Stomach smooth muscle (tissue), 2 donors: ENCODE results near the gene PI4KA.

ENCODE experiments used
- H3K27ac ChIP-seq: one replicate; pipeline ENCODE4 v1.7.0; 2013; ENCODE audit warnings: mild to moderate bottlenecking, low read length, inconsistent platforms
- H3K27me3 ChIP-seq, 2 donors: one replicate each; pipeline ENCODE4 v1.7.0; 2013; ENCODE audit warnings: low read length in 2 of 2; ENCODE audit not compliant: insufficient read depth in 2 of 2, control insufficient read depth in 1 of 2
- H3K36me3 ChIP-seq, 2 donors: one replicate each; pipeline ENCODE4 v1.7.0; 2013; ENCODE audit warnings: low read length in 2 of 2; ENCODE audit not compliant: control insufficient read depth in 2 of 2, insufficient read depth in 2 of 2
- H3K4me1 ChIP-seq: one replicate; pipeline ENCODE4 v1.7.0; 2013; ENCODE audit warnings: low read length; ENCODE audit not compliant: control insufficient read depth, insufficient read depth
- H3K4me3 ChIP-seq, 2 donors: one replicate each; pipeline ENCODE4 v1.7.0; 2013; ENCODE audit warnings: low read length in 2 of 2
- H3K9ac ChIP-seq, 2 donors: one replicate each; pipeline ENCODE4 v1.7.0; 2013; ENCODE audit warnings: low read length in 2 of 2, mild to moderate bottlenecking in 1 of 2
- H3K9me3 ChIP-seq, 2 donors: one replicate each; pipeline ENCODE4 v1.7.0; 2013; ENCODE audit warnings: low read length in 2 of 2; ENCODE audit not compliant: control insufficient read depth in 2 of 2
- donor health status: healthy.
- donor health status: Pancreatic carcinoma.

PI4KA gene

DNA sequence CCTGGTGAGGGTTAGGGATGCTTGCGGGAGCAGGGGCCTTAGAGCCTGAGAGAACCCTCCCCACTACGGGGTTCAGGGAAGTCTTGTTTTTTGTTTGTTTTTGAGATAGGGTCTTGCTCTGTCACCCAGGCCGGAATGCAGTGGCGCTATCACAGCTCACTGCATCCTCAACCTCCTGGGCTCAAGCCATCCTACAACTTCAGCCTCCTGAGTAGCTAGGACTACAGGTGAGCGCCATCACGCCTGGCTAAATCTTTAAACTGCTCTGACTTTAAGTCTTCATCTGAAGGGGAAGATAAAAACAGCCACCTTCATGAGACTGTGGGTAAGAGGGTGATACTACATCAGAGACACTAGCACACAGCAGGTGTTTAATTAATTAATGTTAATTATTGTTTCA, 56.2 kb downstream of the PI4KA start:
- Histone ChIP-seq H3K9me3 (no peaks in the 10 kb centered on the region), H3K9ac (no peak overlapping the region), H3K4me3 (no peak overlapping the region), H3K27ac (no peak overlapping the region), H3K27me3 (no peaks in the 10 kb centered on the region), H3K36me3 (peaks cover 66 to 74% of the 10 kb centered on the region in 2 donors), H3K4me1 (no peaks in the 10 kb centered on the region)

DNA sequence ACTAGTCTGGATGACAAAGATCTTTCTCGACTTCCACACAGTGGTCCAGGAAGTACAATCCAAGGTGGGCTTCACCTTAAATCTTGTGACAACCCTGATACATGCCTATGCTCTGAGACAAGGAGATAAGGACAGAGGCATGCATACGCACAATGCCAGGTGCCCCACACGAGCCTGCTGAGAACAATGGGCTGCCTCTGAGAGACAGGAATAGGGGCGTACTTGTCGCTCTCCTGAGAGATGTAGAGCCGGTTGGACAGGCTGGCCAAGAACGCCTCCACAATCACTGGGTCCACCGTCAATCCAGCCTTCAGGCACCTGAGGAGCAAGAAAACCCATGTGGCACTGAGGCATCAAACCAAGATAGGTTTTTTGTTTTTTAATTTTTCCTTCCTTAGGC, 59.2 kb downstream of the PI4KA start:
- Histone ChIP-seq H3K9ac (no peak overlapping the region), H3K4me1 (no peaks in the 10 kb centered on the region), H3K4me3 (no peak overlapping the region), H3K9me3 (no peaks in the 10 kb centered on the region), H3K36me3 (peaks cover 74 to 79% of the 10 kb centered on the region in 2 donors), H3K27ac (no peak overlapping the region), H3K27me3 (no peaks in the 10 kb centered on the region)

DNA sequence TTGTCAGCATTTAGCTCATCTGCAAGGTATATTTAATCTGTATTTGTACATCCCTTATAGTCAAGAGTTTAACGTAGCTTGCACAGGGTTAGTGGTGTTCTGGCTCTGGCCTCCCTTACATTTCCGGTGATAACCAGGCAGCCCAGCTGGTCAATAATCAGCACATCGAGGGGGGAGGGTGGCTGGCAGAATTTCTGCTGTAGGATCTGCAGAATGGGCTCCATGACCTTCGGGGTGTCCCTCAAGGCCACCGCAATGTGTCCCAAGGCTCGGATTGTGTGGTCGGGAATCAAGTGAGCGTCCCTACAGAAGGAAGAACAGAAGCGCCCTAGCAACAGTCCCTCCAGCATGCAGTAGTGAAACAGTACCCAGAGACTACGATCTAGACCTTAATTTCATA, 59.6 kb downstream of the PI4KA start:
- Histone ChIP-seq H3K4me3 (no peak overlapping the region), H3K36me3 (peaks cover 69 to 78% of the 10 kb centered on the region in 2 donors), H3K27me3 (no peaks in the 10 kb centered on the region), H3K4me1 (no peaks in the 10 kb centered on the region), H3K9me3 (no peaks in the 10 kb centered on the region), H3K9ac (no peak overlapping the region), H3K27ac (no peak overlapping the region)

DNA sequence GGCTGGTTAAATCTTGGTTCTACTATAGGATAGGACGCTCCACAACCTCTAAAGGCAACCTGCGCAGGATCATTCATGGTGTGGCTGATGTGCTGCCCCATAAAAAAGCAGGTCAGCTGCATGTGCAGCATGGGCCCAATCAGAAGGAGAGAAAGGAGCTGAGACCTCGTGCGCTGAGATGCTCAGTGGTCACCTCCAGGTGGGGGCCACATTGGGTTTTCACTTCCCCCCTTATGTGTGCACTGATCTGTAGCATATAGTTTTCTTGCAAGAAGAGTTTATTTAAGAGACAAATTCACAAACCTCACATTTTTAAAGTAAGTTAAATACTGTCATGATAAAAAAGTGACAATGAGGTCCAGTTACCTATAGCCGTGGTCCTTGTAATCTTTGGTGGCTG, 60.4 kb downstream of the PI4KA start:
- H3K9ac ChIP-seq = no peak overlapping the region
- H3K36me3 ChIP-seq = peaks cover 67 to 71% of the 10 kb centered on the region in 2 donors

DNA sequence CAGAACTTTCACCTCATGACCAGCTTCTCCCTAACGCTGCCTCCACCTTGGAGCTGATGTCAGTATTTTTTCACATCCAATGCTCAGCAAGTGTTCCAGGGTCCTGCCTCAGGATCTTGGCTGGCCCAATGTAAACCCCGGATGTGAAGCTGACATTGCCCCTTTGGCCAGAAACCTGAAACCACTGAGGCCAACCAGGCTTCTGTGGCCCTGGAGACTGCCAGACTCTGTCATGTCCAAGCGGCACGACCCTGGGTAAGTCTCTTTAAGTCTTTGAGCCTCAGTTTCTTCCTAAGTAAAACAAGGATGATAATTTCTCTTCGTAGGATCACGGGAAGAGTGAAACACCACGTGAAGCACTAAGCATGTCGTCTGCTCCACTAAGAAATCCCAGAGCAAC, 61.9 kb downstream of the PI4KA start:
- no peaks in the 10 kb centered on the region for H3K9me3 ChIP-seq
- no peak overlapping the region for H3K27ac ChIP-seq
- H3K4me3 ChIP-seq = no peak overlapping the region
- peaks cover 61 to 68% of the 10 kb centered on the region in 2 donors for H3K36me3 ChIP-seq
- H3K9ac ChIP-seq = no peak overlapping the region
- H3K4me1 ChIP-seq = no peaks in the 10 kb centered on the region
- no peaks in the 10 kb centered on the region for H3K27me3 ChIP-seq

More for the DNA sequence above, 60.4 kb downstream of the PI4KA start:
- H3K9me3 ChIP-seq = no peaks in the 10 kb centered on the region
- H3K4me3 ChIP-seq = no peak overlapping the region
- H3K27me3 ChIP-seq = no peaks in the 10 kb centered on the region
- no peaks in the 10 kb centered on the region for H3K4me1 ChIP-seq
- no peak overlapping the region for H3K27ac ChIP-seq

GRCh38 chr22:20794650-20795413, 63.8 kb downstream of the PI4KA start:
- Histone ChIP-seq H3K4me1 (no peaks in the 10 kb centered on the region), H3K36me3 (peaks cover 58 to 65% of the 10 kb centered on the region in 2 donors), H3K9me3 (no peaks in the 10 kb centered on the region), H3K4me3 (no peak overlapping the region), H3K9ac (no peak overlapping the region), H3K27me3 (no peaks in the 10 kb centered on the region), H3K27ac (no peak overlapping the region)

DNA sequence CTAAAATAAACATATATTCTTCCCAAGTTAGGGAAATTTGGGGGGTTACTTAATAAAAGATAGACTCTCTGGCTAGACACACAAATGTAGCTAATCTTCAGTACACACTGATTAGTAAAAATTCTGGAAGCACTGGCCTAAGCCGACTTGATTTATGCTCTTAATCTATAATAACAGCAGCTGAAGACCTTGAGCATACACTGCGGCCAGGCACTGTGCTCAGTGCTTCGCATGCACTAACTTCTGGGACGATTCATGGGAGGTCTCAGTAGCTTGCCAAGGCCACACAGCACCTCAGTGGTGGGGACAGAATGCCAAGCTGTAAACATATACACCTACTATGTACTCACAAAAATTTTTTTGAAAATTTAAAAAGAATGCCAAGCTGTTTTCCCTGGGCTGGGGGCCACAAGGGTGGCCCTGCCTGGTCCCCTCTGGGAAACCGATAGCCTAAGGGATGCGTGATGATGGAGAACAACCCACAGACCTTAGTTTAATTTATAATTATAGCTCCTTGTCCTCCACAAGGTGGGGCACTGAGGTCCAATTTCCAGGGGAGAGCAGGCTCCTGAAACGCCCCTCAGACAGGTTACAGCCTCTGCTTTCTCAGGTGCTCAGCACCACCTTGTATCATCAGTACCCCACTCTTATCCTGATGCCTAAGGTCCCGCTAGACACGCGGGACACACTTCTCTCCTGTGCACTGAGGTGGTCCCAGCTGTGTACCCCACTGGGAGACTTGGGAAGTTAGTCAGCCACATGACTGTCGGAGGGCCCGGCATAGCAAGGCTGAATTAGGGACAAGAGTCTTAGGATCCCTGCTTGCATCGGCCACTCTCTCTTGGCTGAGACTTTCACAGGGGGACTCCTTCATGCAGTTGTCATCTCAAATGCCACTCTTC, 64.6 kb downstream of the PI4KA start:
- Histone ChIP-seq H3K9me3 (no peaks in the 10 kb centered on the region), H3K27ac (no peak overlapping the region), H3K9ac (no peak overlapping the region), H3K36me3 (peaks cover 52 to 59% of the 10 kb centered on the region in 2 donors), H3K4me1 (no peaks in the 10 kb centered on the region), H3K4me3 (no peak overlapping the region), H3K27me3 (no peaks in the 10 kb centered on the region)

DNA sequence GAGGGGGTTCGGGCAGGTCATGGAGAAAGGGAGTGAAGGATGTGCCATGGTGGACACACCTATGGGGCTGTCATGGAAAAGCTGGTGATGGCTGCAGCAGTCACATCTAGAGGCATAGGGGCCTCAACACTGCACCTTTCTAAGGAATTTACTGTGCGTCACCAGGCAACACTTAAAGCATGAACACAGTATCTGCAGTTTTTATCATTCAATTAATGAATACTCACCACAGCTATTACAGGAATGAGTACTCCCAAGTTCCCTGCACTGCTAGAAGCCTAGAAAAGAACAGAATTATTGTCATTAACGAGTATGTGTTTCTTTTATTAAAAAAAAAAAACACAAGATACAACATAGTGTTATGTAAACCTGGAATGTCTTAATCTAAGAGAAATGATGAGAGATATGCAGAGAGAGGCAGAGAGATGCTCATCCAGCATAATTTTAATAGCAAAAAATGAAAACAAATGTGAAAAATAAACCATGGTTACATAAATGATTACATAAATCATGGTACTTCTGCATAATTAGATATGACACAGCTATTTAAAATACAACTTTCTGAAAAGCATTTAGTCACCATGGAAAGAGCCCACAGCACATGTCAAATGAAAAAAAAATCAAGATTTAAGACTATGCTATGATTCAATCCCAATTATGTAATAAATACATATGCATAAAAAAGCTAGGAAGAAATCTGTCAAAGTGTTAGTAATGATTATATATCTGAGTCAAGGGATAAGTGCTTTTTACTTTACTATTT, 65.5 kb downstream of the PI4KA start:
- peaks cover 45 to 57% of the 10 kb centered on the region in 2 donors for H3K36me3 ChIP-seq
- H3K4me1 ChIP-seq = no peaks in the 10 kb centered on the region
- no peak overlapping the region for H3K4me3 ChIP-seq
- no peaks in the 10 kb centered on the region for H3K9me3 ChIP-seq
- no peaks in the 10 kb centered on the region for H3K27me3 ChIP-seq
- no peak overlapping the region for H3K9ac ChIP-seq
- no peak overlapping the region for H3K27ac ChIP-seq

- Histone ChIP-seq H3K9ac (no peak overlapping the region), H3K36me3 (peaks cover 45 to 57% of the 10 kb centered on the region in 2 donors), H3K4me3 (no peak overlapping the region), H3K4me1 (no peaks in the 10 kb centered on the region), H3K27ac (no peak overlapping the region), H3K9me3 (no peaks in the 10 kb centered on the region), H3K27me3 (no peaks in the 10 kb centered on the region)
These were observed 66.2 kb downstream of the PI4KA start for GRCh38 chr22:20792221-20792965.
